HPDE6-E6E7 (cell line): ENCODE results near the gene HES5.
"Not testable (repeated sequence)": the region's sequence is repeated elsewhere in the genome, so short reads cannot be mapped to it uniquely, and the experiment has no call there.

Source experiments
- DNase-seq: peaks from one replicate; pipeline ENCODE4 v3.0.0; 2011; ENCODE audit warnings: missing footprints; ENCODE audit errors: extremely low spot score

The HES5 gene, protein sequence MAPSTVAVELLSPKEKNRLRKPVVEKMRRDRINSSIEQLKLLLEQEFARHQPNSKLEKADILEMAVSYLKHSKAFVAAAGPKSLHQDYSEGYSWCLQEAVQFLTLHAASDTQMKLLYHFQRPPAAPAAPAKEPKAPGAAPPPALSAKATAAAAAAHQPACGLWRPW

DNA sequence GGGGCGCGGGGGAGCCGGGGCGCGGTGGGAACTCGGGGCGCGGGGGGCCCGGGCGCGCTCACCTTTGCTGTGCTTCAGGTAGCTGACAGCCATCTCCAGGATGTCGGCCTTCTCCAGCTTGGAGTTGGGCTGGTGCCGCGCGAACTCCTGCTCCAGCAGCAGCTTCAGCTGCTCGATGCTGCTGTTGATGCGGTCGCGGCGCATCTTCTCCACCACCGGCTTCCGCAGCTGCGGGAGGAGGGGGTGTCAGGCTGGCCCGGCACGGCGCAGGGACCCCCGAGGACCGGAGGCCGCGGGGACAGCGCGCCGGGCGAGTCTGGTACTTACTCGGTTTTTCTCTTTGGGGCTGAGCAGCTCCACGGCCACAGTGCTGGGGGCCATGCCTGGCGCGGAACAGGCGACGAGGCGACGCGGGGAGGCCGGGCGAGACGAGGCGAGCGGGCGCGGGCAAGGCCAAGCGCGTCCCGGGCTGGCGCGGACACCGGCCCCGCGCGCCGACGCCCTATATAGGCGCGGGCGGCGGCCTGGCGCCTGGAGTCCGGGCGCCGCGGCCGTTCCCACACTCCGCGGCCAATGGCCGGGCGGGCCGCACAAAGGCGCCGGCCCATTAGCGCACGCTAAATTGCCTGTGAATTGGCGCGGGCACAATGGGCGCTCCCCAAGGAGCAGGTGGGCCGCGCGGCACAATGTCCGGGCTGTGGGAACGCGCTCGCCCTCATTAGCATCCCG lies at the start of gene HES5:
Gene HES5 (minus strand): TSS at position 480 of the 729 bp plus-strand sequence. CDS start 99 bp downstream, at position 381.
- DNase-seq, result no peak

DNA sequence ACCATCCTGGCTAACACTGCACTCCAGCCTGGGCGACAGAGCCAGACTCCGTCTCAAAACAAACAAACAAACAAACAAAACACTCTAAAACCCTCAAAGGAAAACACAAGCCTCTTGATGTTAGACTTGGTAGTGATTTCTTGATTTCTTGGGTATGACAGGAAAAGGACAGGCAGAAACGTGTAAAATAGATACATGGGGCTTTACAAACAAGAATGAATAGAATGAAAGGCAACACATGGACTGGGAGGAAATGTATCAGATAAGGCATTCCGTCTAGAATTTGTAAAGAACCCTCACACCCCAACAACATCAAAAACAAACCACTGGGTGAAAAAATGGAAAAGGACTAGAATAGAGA lies 48.7 kb upstream of the HES5 start:
- DNase-seq, result no peak

GRCh38 chr1:2577565-2578075 lies 47.6 kb upstream of the HES5 start:
- DNase-seq, result not testable (repeated sequence)

GRCh38 chr1:2575801-2576663 lies 46.0 kb upstream of the HES5 start:
- DNase-seq, result no peak

GRCh38 chr1:2574350-2574749 lies 44.3 kb upstream of the HES5 start:
- no peak for DNase-seq

DNA sequence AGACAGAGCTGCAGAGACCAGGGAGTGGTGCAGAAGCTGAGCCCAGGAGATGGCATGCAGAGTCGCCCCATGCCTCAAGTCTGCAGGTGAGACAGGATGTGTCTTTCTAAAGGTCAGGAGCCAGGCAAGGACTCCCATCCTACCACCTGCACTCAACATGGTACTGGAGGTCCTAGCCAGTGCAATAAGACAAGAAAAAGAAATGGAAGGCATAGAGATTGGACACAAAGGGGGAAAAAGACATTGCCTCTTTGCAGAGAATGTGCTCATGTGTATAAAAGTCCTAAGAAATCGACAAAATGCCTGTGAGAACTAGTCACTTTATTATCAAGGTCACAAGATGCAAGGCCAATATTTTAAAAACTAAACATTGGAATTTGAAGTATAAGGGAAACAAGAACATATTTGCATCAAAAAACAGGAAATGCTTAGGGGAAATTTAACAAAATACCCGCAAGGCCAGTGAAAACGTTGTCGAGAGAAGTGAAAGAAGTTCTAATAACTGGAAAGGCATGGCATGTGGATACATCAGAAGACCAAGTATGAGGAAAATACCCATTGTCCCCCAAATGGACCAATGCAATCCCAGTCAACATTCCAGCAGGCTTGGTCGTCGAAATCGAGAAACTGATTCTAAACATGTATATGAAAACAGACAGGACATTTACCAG lies 43.3 kb upstream of the HES5 start:
- no peak for DNase-seq

- DNase-seq, result no peak
These were observed 41.3 kb upstream of the HES5 start for GRCh38 chr1:2571348-2571747.

- no peak for DNase-seq
These were observed 40.3 kb upstream of the HES5 start for GRCh38 chr1:2570332-2570731.

- not testable (repeated sequence) for DNase-seq
These were observed 39.6 kb upstream of the HES5 start for GRCh38 chr1:2569703-2570102.

DNA sequence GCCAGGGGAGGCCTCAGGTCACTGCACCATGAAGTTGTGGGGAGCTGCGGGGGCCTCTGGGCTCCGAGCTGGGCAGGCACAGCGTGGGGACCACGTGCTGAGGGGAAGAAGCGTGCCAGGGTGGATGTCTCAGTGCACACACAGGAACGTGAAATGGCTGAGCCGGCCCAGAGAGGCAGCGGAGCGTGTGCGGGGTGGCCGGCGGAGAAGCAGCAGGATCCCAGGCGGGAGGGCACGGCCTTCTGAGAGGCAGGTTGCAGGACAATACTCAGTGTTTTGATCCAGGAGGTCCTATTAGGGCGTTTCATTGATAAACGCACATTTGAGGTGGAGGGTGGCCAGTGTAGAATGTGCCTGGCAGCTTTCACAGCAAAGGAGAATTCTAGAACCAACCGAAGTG lies 39.0 kb upstream of the HES5 start:
- DNase-seq, result no peak

GRCh38 chr1:2568187-2568816 lies 38.2 kb upstream of the HES5 start:
- DNase-seq, result not testable (repeated sequence)

GRCh38 chr1:2567083-2567679 lies 37.1 kb upstream of the HES5 start:
- no peak for DNase-seq

GRCh38 chr1:2566101-2567045 lies 36.3 kb upstream of the HES5 start:
- no peak for DNase-seq

- DNase-seq, result no peak
These were observed 34.8 kb upstream of the HES5 start for GRCh38 chr1:2564815-2565374.

- DNase-seq, result no peak
These were observed 34.1 kb upstream of the HES5 start for GRCh38 chr1:2564006-2564814.

DNA sequence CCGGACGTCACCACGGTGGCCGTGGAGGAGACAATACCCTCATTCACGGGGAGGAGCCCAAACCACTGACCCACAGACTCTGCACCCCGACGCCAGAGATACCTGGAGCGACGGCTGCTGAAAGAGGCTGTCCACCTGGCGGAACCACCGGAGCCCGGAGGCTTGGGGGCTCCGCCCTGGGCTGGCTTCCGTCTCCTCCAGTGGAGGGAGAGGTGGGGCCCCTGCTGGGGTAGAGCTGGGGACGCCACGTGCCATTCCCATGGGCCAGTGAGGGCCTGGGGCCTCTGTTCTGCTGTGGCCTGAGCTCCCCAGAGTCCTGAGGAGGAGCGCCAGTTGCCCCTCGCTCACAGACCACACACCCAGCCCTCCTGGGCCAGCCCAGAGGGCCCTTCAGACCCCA lies 33.1 kb upstream of the HES5 start:
- DNase-seq, result no peak

GRCh38 chr1:2561898-2562895 lies 32.1 kb upstream of the HES5 start:
- no peak for DNase-seq
